B cell (primary cell): ENCODE data around the gene ITFG2. TPM values are rescaled to one million over a fixed set of nuclear protein-coding genes. Genes with fewer than 3 reads are reported as not detected.
"Not testable (repeated sequence)": the region's sequence is repeated elsewhere in the genome, so short reads cannot be mapped to it uniquely, and the experiment has no call there.

Experiments used
- ATAC-seq: fragments of 200-7000 bp; cut with Tn5 transposase; one replicate; pipeline ENCODE4 v1.10.0; 2021; ENCODE audit warnings: low read depth, mild to moderate bottlenecking, moderate number of reproducible peaks, moderate library complexity
- CTCF ChIA-PET: fragments of 350-600 bp; sonication (Branson Sonifier 250); formaldehyde crosslinking; loops from one replicate; lab custom pipeline; 2021; ENCODE audit warnings: antibody characterized with exemption, inconsistent platforms; lab: Charles Lee
- POLR2A ChIA-PET: fragments of 350-600 bp; sonication (Branson Sonifier 250); formaldehyde crosslinking; loops from one replicate; lab custom pipeline; 2021; ENCODE audit warnings: antibody characterized with exemption; lab: Charles Lee
- DNase-seq: peaks from one replicate; pipeline ENCODE4 v3.0.0; 2013
- H2AFZ ChIP-seq: 2 replicates; pipeline ENCODE4 v1.6.1; 2012; ENCODE audit warnings: mild to moderate bottlenecking, low read depth, low read length; ENCODE audit not compliant: insufficient read depth, poor library complexity, severe bottlenecking
- H3K27ac ChIP-seq, 2 donors: 1 replicate in 1 of 2; 2 replicates in 1 of 2; pipeline ENCODE4 v1.5.1; 2012 to 2013; ENCODE audit warnings: low read length in 2 of 2, mild to moderate bottlenecking in 2 of 2, moderate library complexity in 1 of 2
- H3K27me3 ChIP-seq, 4 experiments: fragments of 200-600 bp in 1 of 4; sonication (generic) in 1 of 4; replicated peaks in 1 of 4; 1 replicate in 2 of 4; 2 replicates in 2 of 4; pipeline versions ENCODE4 v1.6.1 to v1.7.0; 2013 to 2016; ENCODE audit warnings: low read length in 3 of 4, mild to moderate bottlenecking in 2 of 4, mixed read lengths in 1 of 4, moderate library complexity in 1 of 4; ENCODE audit not compliant: insufficient read depth in 4 of 4, control insufficient read depth in 3 of 4; ENCODE audit errors: control extremely low read depth in 1 of 4
- H3K36me3 ChIP-seq, 2 experiments: replicated peaks in 1 of 2; 1 replicate in 1 of 2; 2 replicates in 1 of 2; pipeline versions ENCODE4 v1.6.1 to v1.7.1; 2013; ENCODE audit warnings: low read length in 1 of 2; ENCODE audit not compliant: insufficient read depth in 2 of 2, control insufficient read depth in 1 of 2; ENCODE audit errors: control extremely low read depth in 1 of 2, extremely low read depth in 1 of 2
- H3K4me1 ChIP-seq, 2 donors: fragments of 200-600 bp in 1 of 2; sonication (generic) in 1 of 2; 1 replicate in 1 of 2; 2 replicates in 1 of 2; pipeline versions ENCODE4 v1.5.1 to v1.6.1; 2013 to 2017; ENCODE audit warnings: low read length in 2 of 2; ENCODE audit not compliant: control insufficient read depth in 2 of 2, insufficient read depth in 2 of 2
- H3K4me2 ChIP-seq: replicated peaks from 2 replicates; pipeline ENCODE3; 2012; ENCODE audit warnings: mild to moderate bottlenecking, low read depth, low read length; ENCODE audit not compliant: poor library complexity, severe bottlenecking
- H3K4me3 ChIP-seq, 5 experiments: fragments of 200-600 bp in 1 of 5; sonication (generic) in 1 of 5; 1 replicate in 3 of 5; 2 replicates in 2 of 5; pipeline versions ENCODE4 v1.5.1 to v1.7.0; 2011 to 2016; ENCODE audit warnings: low read length in 4 of 5, mild to moderate bottlenecking in 4 of 5, low read depth in 2 of 5, control low read depth in 1 of 5, moderate library complexity in 1 of 5; ENCODE audit not compliant: insufficient read depth in 1 of 5; ENCODE audit errors: control extremely low read depth in 1 of 5, extremely low read depth in 1 of 5
- H3K79me2 ChIP-seq: fragments of 200-600 bp; sonication (generic); one replicate; pipeline ENCODE4 v1.6.0; 2016; ENCODE audit warnings: low read length; ENCODE audit not compliant: control insufficient read depth, insufficient read depth
- H3K9ac ChIP-seq: fragments of 200-600 bp; sonication (generic); 2 replicates; pipeline ENCODE4 v1.6.1; 2017; ENCODE audit warnings: mild to moderate bottlenecking, low read length, moderate library complexity
- H3K9me3 ChIP-seq, 3 donors: one replicate each; pipeline versions ENCODE4 v1.6.1 to v1.7.1; 2013; ENCODE audit warnings: low read length in 2 of 3; ENCODE audit not compliant: control insufficient read depth in 2 of 3, insufficient read depth in 1 of 3; ENCODE audit errors: control extremely low read depth in 1 of 3
- H4K20me1 ChIP-seq: 2 replicates; pipeline ENCODE4 v1.6.0; 2012; ENCODE audit warnings: mild to moderate bottlenecking, low read length; ENCODE audit not compliant: insufficient read depth, control insufficient read depth, poor library complexity, severe bottlenecking
- H3K27ac Mint-ChIP-seq: one replicate; pipeline ENCODE4 v1.8.0; 2021; ENCODE audit warnings: mixed read lengths
- H3K27me3 Mint-ChIP-seq: one replicate; pipeline ENCODE4 v1.8.0; 2021; ENCODE audit warnings: mixed read lengths
- H3K4me1 Mint-ChIP-seq: one replicate; pipeline ENCODE4 v1.8.0; 2021; ENCODE audit warnings: mixed read lengths
- H3K4me3 Mint-ChIP-seq: one replicate; pipeline ENCODE4 v1.8.0; 2021; ENCODE audit warnings: mixed read lengths
- H3K9me3 Mint-ChIP-seq: one replicate; pipeline ENCODE4 v1.8.0; 2022; ENCODE audit warnings: mixed read lengths; ENCODE audit not compliant: insufficient read depth
- EZH2 ChIP-seq: IDR thresholded peaks from 2 replicates; pipeline ENCODE4 v1.6.1; 2012; ENCODE audit warnings: borderline replicate concordance, low read depth, mild to moderate bottlenecking, moderate library complexity, low read length; ENCODE audit not compliant: insufficient read depth, poor library complexity, severe bottlenecking
- WGBS: methylation state at CpG from one replicate; pipeline ENCODE4 v1.1.5; 2013; ENCODE audit warnings: missing lambda C conversion rate; ENCODE audit not compliant: insufficient coverage; 5-methylcytosine and 5-hydroxymethylcytosine counted together
- intact Hi-C: fragments of 100-400 bp; cut with micrococcal nuclease; formaldehyde crosslinking; loops from one replicate; pipeline ENCODE4 v1.10.0; 2022
- polyA plus RNA-seq: library from polyadenylated mRNA; depleted of rRNA; stranded (reverse); fragments of >200 nt; gene quantifications from 2 replicates; pipeline ENCODE4 v1.2.3, GENCODE V29; 2012
- total RNA-seq, 2 donors: library from RNA; stranded (reverse); fragments of 120-200 nt in 1 of 2; gene quantifications; 1 replicate in 1 of 2; 2 replicates in 1 of 2; pipeline versions ENCODE4 v1.2.3 to v1.2.4, GENCODE V29; 2013 to 2022
- TF ChIP-seq, protein P1 (sequence below): fragments of 200-600 bp; IDR thresholded peaks from one replicate; pipeline ENCODE4 v1.8.0; 2022; ENCODE audit warnings: antibody characterized with exemption, mild to moderate bottlenecking

Gene ITFG2
- total and polyA plus RNA-seq, 2 donors (not counting 1 experiment from before 2014, with no cell fraction given): 88.2 to 137 TPM

DNA sequence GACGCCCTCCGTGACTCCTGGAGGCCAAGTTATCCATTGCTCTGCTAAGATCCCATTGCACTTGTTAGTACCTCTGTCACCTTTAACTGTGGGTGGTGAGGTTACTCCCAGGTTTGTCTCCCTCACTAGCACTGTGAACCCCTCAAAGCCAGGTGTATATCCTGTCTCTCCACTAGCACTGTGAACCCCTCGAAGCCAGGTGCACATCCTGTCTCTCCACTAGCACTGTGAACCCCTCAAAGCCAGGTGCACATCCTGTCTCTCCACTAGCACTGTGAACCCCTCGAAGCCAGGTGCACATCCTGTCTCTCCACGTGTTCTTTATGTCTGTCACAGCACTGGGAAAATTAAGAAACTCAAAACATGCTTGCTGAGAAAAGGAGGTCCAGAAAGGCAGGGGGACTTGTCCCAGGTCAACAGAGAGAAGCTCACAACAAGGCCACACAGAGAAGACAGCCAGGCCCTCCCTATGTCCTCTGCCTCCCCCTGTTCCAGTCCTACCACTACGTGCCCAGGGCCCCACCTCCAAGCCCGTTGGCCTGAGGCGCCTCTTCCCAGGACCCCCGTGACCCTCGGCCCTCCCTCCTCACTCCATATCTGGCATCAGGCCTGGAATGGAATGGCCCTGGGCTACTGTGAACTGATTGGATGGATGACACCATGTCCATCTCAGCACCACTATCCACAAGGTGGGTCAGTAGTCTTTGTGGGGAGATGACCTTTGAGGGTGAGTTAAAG is 44.1 kb upstream of the ITFG2 start:
- WGBS: 87% methylated on average over 5 of the region's 10 CpGs
- no peak for ATAC-seq
- no peaks in the 10 kb centered on the region for H3K9me3 Mint-ChIP-seq
- intact Hi-C loops: no loop called here
- H3K27ac Mint-ChIP-seq: peak overlapping the region; percentile 61
- no peaks in the 10 kb centered on the region for H3K27me3 Mint-ChIP-seq
- no peak overlapping the region for H3K4me3 Mint-ChIP-seq
- ChIA-PET POLR2A (no interaction called here), CTCF (no interaction called here)
- Histone ChIP-seq H3K27me3 (no peaks in the 10 kb centered on the region), H3K9me3 (peaks cover 0 to 5% (median 0%) of the 10 kb centered on the region in 3 donors), H4K20me1 (no peaks in the 10 kb centered on the region), H3K27ac (no peak overlapping the region), H3K9ac (no peak overlapping the region), H3K4me1 (no peaks in the 10 kb centered on the region), H3K79me2 (no peaks in the 10 kb centered on the region), H2AFZ (no peak overlapping the region), H3K36me3 (no peaks in the 10 kb centered on the region), H3K4me3 (no peak overlapping the region), H3K4me2 (no peak overlapping the region)
- no peaks in the 10 kb centered on the region for H3K4me1 Mint-ChIP-seq
- DNase-seq: no peak
- no peak for TF ChIP-seq EZH2
- TF ChIP-seq, protein P1, sequence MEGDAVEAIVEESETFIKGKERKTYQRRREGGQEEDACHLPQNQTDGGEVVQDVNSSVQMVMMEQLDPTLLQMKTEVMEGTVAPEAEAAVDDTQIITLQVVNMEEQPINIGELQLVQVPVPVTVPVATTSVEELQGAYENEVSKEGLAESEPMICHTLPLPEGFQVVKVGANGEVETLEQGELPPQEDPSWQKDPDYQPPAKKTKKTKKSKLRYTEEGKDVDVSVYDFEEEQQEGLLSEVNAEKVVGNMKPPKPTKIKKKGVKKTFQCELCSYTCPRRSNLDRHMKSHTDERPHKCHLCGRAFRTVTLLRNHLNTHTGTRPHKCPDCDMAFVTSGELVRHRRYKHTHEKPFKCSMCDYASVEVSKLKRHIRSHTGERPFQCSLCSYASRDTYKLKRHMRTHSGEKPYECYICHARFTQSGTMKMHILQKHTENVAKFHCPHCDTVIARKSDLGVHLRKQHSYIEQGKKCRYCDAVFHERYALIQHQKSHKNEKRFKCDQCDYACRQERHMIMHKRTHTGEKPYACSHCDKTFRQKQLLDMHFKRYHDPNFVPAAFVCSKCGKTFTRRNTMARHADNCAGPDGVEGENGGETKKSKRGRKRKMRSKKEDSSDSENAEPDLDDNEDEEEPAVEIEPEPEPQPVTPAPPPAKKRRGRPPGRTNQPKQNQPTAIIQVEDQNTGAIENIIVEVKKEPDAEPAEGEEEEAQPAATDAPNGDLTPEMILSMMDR: no peak

DNA sequence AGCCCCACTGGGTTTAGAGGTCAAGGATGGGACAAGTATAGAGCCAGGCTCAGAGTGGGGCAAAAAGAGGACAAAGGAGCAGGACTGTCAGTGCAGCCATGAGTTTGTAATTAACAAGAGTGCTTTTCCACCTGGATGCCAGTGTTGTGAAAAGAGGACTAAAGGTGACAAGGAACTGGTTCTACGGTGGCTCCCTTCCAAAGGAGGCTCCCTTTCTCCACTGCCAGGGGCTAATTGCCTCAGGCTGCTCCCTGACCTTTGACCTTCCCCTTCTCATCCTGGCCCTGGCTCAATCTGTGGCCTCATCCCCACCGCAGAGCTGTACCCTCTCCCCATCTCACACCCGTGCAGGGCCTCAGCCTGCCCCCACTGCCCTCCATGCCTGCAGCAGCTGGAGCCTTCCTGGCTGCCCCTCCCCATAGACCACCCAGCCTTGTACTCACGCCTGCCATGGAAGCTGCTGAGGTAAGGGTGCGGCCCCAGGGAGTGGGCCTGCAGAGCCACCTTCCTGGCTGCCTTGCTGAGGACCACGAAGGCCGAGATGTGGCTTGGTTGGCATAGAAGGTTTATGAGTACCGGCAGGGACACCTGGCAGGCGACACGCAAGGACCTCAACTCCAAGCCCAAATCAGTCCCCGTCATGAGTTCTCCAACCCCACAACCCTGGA is 42.5 kb upstream of the ITFG2 start:
- CTCF ChIA-PET: no interaction called here
- POLR2A ChIA-PET: no interaction called here
- H3K4me3 ChIP-seq: no peak overlapping the region
- TF ChIP-seq EZH2: no peak
- TF ChIP-seq, protein P1: no peak
- H3K4me2 ChIP-seq: no peak overlapping the region
- H2AFZ ChIP-seq: no peak overlapping the region
- WGBS: 94% methylated on average over 8 of the region's 11 CpGs
- no peaks in the 10 kb centered on the region for H3K79me2 ChIP-seq
- no peaks in the 10 kb centered on the region for H3K27me3 ChIP-seq
- no peaks in the 10 kb centered on the region for H4K20me1 ChIP-seq
- no peaks in the 10 kb centered on the region for H3K27me3 Mint-ChIP-seq
- H3K27ac Mint-ChIP-seq: no peak overlapping the region
- no peak overlapping the region for H3K4me3 Mint-ChIP-seq
- no peak overlapping the region for H3K9ac ChIP-seq
- H3K4me1 ChIP-seq: no peaks in the 10 kb centered on the region
- no peak for ATAC-seq
- intact Hi-C loops: no loop called here
- H3K4me1 Mint-ChIP-seq: no peaks in the 10 kb centered on the region
- peaks cover 0 to 5% (median 0%) of the 10 kb centered on the region in 3 donors for H3K9me3 ChIP-seq
- H3K36me3 ChIP-seq: no peaks in the 10 kb centered on the region
- H3K9me3 Mint-ChIP-seq: no peaks in the 10 kb centered on the region
- no peak for DNase-seq
- H3K27ac ChIP-seq: no peak overlapping the region

DNA sequence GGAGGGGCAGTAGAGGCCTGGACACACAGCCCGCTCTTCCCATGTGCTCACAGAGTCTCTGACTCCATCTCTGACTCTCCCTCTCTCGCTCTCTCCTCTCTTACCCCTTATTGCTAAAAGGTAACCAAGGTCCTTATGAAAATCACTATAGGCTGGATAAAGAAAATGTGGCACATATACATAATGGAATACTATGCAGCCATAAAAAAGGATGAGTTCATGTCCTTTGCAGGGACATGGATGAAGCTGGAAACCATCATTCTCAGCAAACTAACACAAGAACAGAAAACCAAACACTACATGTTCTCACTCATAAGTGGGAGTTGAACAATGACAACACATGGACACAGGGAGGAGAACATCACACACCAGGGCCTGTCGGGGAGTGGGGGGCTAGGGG is 41.9 kb upstream of the ITFG2 start:
- H3K27me3 ChIP-seq, H3K4me3 ChIP-seq, intact Hi-C loops, CTCF ChIA-PET, H4K20me1 ChIP-seq, ATAC-seq, H3K9me3 ChIP-seq, H3K9me3 Mint-ChIP-seq, H3K36me3 ChIP-seq, H2AFZ ChIP-seq, H3K4me3 Mint-ChIP-seq, POLR2A ChIA-PET, H3K79me2 ChIP-seq, H3K9ac ChIP-seq, DNase-seq, H3K4me2 ChIP-seq, H3K27ac Mint-ChIP-seq, H3K27me3 Mint-ChIP-seq, H3K4me1 Mint-ChIP-seq, H3K27ac ChIP-seq, H3K4me1 ChIP-seq: not testable (repeated sequence)
- WGBS: 100% methylated on average over 1 of the region's 3 CpGs
